Measurements from ENCODE around the gene MAU2.

MAU2 gene

GRCh38 chr19:19280561-19280960 lies 40.1 kb upstream of the MAU2 start:
- ATAC-seq = no peak
- no peak for TF ChIP-seq ARNTL (CRISPR knock-in tag; IDR thresholded peaks at IDR 0.05; ENCODE audit: borderline replicate concordance, low read depth)
- no peak for TF ChIP-seq ZNF565 (CRISPR knock-in tag; conservative IDR thresholded peaks at IDR 0.05; ENCODE audit: low read depth)
- TF ChIP-seq TOX (CRISPR knock-in tag; IDR thresholded peaks at IDR 0.05; ENCODE audit: borderline replicate concordance) = no peak
- no peak for TF ChIP-seq ZNF70 (CRISPR knock-in tag; IDR thresholded peaks at IDR 0.05)
- no peak for TF ChIP-seq ZFP30 (CRISPR knock-in tag; IDR thresholded peaks at IDR 0.05)
- TF ChIP-seq PPARA (CRISPR knock-in tag; IDR thresholded peaks at IDR 0.05; ENCODE audit: borderline replicate concordance) = no peak
- no peak for TF ChIP-seq CSRNP3 (CRISPR knock-in tag; IDR thresholded peaks at IDR 0.05)

GRCh38 chr19:19285686-19286085 lies 34.9 kb upstream of the MAU2 start:
- no peak for ATAC-seq
- TF ChIP-seq PPARA (CRISPR knock-in tag; IDR thresholded peaks at IDR 0.05; ENCODE audit: borderline replicate concordance) (no peak), GLIS3 (CRISPR knock-in tag; IDR thresholded peaks at IDR 0.05) (no peak), CSRNP3 (CRISPR knock-in tag; IDR thresholded peaks at IDR 0.05) (no peak), ARNTL (CRISPR knock-in tag; IDR thresholded peaks at IDR 0.05; ENCODE audit: borderline replicate concordance, low read depth) (no peak), CREB5 (CRISPR knock-in tag; IDR thresholded peaks at IDR 0.05; ENCODE audit: low read depth) (no peak), TSHZ2 (CRISPR knock-in tag; IDR thresholded peaks at IDR 0.05) (no peak), TCF4 (CRISPR knock-in tag; IDR thresholded peaks at IDR 0.05; ENCODE audit: borderline replicate concordance) (no peak), POU6F1 (CRISPR knock-in tag; IDR thresholded peaks at IDR 0.05; ENCODE audit: borderline replicate concordance, low read depth) (no peak)

- TF ChIP-seq ISL1 (CRISPR knock-in tag; IDR thresholded peaks at IDR 0.05) = no peak
- no peak for TF ChIP-seq TOX (CRISPR knock-in tag; IDR thresholded peaks at IDR 0.05; ENCODE audit: borderline replicate concordance)
- TF ChIP-seq BACH2 (CRISPR knock-in tag; IDR thresholded peaks at IDR 0.05; ENCODE audit: borderline replicate concordance) = no peak
- no peak for TF ChIP-seq ZNF8 (CRISPR knock-in tag; IDR thresholded peaks at IDR 0.05)
- no peak for TF ChIP-seq SNAI2 (CRISPR knock-in tag; IDR thresholded peaks at IDR 0.05)
- no peak for ATAC-seq
These were observed 28.0 kb upstream of the MAU2 start for GRCh38 chr19:19292607-19293006.

GRCh38 chr19:19294914-19295313 lies 25.7 kb upstream of the MAU2 start:
- ATAC-seq = no peak
- TF ChIP-seq CREB5 (CRISPR knock-in tag; IDR thresholded peaks at IDR 0.05; ENCODE audit: low read depth) (no peak), SNAI2 (CRISPR knock-in tag; IDR thresholded peaks at IDR 0.05) (no peak), ESRRG (CRISPR knock-in tag; IDR thresholded peaks at IDR 0.05) (no peak), ISL1 (CRISPR knock-in tag; IDR thresholded peaks at IDR 0.05) (no peak), ZC3H10 (CRISPR knock-in tag; IDR thresholded peaks at IDR 0.05) (no peak)

Measured in SK-N-SH treated with all-trans-retinoic acid at 6 μM for 48 hours (cell line).